Hippocampal formation (tissue), 2 donors: ENCODE measurements around the gene DDAH2.
A peak's percentile ranks its signal among the peaks of the same experiment; 100 is the strongest.

ENCODE experiments used
- DNase-seq, 2 donors: peaks; one replicate each; lab custom pipeline; 2025; lab: John Stamatoyannopoulos, UW

DDAH2 gene

GRCh38 chr6:31689249-31690110 lies 39.6 kb downstream of the DDAH2 start:
- DNase-seq, result no peak

GRCh38 chr6:31687860-31688693 lies 41.0 kb downstream of the DDAH2 start:
- no peak for DNase-seq

- DNase-seq, result no peak
Measured at GRCh38 chr6:31687321-31687720, 41.8 kb downstream of the DDAH2 start.

GRCh38 chr6:31686483-31686882 lies 42.6 kb downstream of the DDAH2 start:
- DNase-seq, result no peak

- DNase-seq, result no peak
Measured at GRCh38 chr6:31683591-31683990, 45.5 kb downstream of the DDAH2 start.

- DNase-seq, result peak in 1 of 2 donors; percentile 23
Measured at GRCh38 chr6:31681135-31681671, 47.9 kb downstream of the DDAH2 start.

GRCh38 chr6:31680226-31681134 lies 48.6 kb downstream of the DDAH2 start, which contains the start of gene LY6G5C:
Gene LY6G5C, minus strand, starts transcription at chr6:31681067. Its CDS starts 694 bp downstream, at chr6:31680373.
- DNase-seq, result peak; percentile 63 to 83

- no peak for DNase-seq
Measured at GRCh38 chr6:31677955-31678354, 51.1 kb downstream of the DDAH2 start.
